ENCODE data around the gene TSPAN33. TPM values are rescaled to one million over a fixed set of nuclear protein-coding genes. Genes with fewer than 3 reads are reported as not detected.
A peak's percentile ranks its signal among the peaks of the same experiment; 100 is the strongest.

TSPAN33 gene
- total and polyA plus RNA-seq, 9 of the 15 experiments (the other 6 are each of a cell fraction or from before 2014, with no cell fraction given): 0.03 to 1.5 (median 0.23) TPM; not detected in 2

- TF ChIP-seq, protein P1, sequence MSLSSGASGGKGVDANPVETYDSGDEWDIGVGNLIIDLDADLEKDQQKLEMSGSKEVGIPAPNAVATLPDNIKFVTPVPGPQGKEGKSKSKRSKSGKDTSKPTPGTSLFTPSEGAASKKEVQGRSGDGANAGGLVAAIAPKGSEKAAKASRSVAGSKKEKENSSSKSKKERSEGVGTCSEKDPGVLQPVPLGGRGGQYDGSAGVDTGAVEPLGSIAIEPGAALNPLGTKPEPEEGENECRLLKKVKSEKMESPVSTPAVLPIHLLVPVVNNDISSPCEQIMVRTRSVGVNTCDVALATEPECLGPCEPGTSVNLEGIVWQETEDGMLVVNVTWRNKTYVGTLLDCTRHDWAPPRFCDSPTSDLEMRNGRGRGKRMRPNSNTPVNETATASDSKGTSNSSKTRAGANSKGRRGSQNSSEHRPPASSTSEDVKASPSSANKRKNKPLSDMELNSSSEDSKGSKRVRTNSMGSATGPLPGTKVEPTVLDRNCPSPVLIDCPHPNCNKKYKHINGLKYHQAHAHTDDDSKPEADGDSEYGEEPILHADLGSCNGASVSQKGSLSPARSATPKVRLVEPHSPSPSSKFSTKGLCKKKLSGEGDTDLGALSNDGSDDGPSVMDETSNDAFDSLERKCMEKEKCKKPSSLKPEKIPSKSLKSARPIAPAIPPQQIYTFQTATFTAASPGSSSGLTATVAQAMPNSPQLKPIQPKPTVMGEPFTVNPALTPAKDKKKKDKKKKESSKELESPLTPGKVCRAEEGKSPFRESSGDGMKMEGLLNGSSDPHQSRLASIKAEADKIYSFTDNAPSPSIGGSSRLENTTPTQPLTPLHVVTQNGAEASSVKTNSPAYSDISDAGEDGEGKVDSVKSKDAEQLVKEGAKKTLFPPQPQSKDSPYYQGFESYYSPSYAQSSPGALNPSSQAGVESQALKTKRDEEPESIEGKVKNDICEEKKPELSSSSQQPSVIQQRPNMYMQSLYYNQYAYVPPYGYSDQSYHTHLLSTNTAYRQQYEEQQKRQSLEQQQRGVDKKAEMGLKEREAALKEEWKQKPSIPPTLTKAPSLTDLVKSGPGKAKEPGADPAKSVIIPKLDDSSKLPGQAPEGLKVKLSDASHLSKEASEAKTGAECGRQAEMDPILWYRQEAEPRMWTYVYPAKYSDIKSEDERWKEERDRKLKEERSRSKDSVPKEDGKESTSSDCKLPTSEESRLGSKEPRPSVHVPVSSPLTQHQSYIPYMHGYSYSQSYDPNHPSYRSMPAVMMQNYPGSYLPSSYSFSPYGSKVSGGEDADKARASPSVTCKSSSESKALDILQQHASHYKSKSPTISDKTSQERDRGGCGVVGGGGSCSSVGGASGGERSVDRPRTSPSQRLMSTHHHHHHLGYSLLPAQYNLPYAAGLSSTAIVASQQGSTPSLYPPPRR (CRISPR knock-in tag; IDR thresholded peaks at IDR 0.05; ENCODE audit: borderline replicate concordance): no peak
- peak; percentile 27; the same call in 1 of the 2 replicates for TF ChIP-seq MTA3 (IDR thresholded peaks at IDR 0.05; ENCODE audit: borderline replicate concordance)
- no peak for TF ChIP-seq ZNF282 (CRISPR knock-in tag; IDR thresholded peaks at IDR 0.05)
- no peak for TF ChIP-seq ID3 (CRISPR knock-in tag; IDR thresholded peaks at IDR 0.05)
- peak; percentile 69; the same call in 1 of the 2 replicates for TF ChIP-seq ID3 (tag; IDR thresholded peaks at IDR 0.05)
- 0 out of 2 replicates have a peak, but pooled peaks have one; percentile 6 for TF ChIP-seq CEBPG (CRISPR knock-in tag; IDR thresholded peaks at IDR 0.05)
- TF ChIP-seq CEBPG (tag; conservative IDR thresholded peaks at IDR 0.05 in 1 of 2, IDR thresholded peaks at IDR 0.05 in 1 of 2): no peak
- TF ChIP-seq JUN (IDR thresholded peaks at IDR 0.05; ENCODE audit: borderline replicate concordance, low read depth, low read length): 0 out of 2 replicates have a peak, but pooled peaks have one; percentile 26
- no peak for TF ChIP-seq JUN (CRISPR knock-in tag; IDR thresholded peaks at IDR 0.05; ENCODE audit: borderline replicate concordance)
- TF ChIP-seq HEY1 (CRISPR knock-in tag; IDR thresholded peaks at IDR 0.05; ENCODE audit: borderline replicate concordance): peak; percentile 74; the same call in 1 of the 2 replicates
- peak; percentile 59; the same call in 1 of the 2 replicates for TF ChIP-seq KLF13 (tag; IDR thresholded peaks at IDR 0.05; ENCODE audit: borderline replicate concordance, low read depth)
- TF ChIP-seq ZNF384 (IDR thresholded peaks at IDR 0.05; ENCODE audit: low read depth, low read length): peak; percentile 82
- no peak for TF ChIP-seq SMARCA4 (IDR thresholded peaks at IDR 0.05)
- TF ChIP-seq, protein P2, sequence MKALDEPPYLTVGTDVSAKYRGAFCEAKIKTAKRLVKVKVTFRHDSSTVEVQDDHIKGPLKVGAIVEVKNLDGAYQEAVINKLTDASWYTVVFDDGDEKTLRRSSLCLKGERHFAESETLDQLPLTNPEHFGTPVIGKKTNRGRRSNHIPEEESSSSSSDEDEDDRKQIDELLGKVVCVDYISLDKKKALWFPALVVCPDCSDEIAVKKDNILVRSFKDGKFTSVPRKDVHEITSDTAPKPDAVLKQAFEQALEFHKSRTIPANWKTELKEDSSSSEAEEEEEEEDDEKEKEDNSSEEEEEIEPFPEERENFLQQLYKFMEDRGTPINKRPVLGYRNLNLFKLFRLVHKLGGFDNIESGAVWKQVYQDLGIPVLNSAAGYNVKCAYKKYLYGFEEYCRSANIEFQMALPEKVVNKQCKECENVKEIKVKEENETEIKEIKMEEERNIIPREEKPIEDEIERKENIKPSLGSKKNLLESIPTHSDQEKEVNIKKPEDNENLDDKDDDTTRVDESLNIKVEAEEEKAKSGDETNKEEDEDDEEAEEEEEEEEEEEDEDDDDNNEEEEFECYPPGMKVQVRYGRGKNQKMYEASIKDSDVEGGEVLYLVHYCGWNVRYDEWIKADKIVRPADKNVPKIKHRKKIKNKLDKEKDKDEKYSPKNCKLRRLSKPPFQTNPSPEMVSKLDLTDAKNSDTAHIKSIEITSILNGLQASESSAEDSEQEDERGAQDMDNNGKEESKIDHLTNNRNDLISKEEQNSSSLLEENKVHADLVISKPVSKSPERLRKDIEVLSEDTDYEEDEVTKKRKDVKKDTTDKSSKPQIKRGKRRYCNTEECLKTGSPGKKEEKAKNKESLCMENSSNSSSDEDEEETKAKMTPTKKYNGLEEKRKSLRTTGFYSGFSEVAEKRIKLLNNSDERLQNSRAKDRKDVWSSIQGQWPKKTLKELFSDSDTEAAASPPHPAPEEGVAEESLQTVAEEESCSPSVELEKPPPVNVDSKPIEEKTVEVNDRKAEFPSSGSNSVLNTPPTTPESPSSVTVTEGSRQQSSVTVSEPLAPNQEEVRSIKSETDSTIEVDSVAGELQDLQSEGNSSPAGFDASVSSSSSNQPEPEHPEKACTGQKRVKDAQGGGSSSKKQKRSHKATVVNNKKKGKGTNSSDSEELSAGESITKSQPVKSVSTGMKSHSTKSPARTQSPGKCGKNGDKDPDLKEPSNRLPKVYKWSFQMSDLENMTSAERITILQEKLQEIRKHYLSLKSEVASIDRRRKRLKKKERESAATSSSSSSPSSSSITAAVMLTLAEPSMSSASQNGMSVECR (CRISPR knock-in tag; IDR thresholded peaks at IDR 0.05): peak; percentile 37; the same call in 1 of the 2 replicates
- TF ChIP-seq TCFL5 (CRISPR knock-in tag; conservative IDR thresholded peaks at IDR 0.05): no peak
- TF ChIP-seq ZNF436 (CRISPR knock-in tag; IDR thresholded peaks at IDR 0.05): no peak
Observed at GRCh38 chr7:129218514-129219062, 74.1 kb downstream of the TSPAN33 start (continued).

All from K562 (cell line).